Measurements from ENCODE around the gene AATF. TPM values are rescaled to one million over a fixed set of nuclear protein-coding genes. Genes with fewer than 3 reads are reported as not detected.
A peak's percentile ranks its signal among the peaks of the same experiment; 100 is the strongest.

Gene AATF
- total and polyA plus RNA-seq, 2 donors (not counting 1 experiment from before 2014, with no cell fraction given): 23.9 to 54.8 TPM

DNA sequence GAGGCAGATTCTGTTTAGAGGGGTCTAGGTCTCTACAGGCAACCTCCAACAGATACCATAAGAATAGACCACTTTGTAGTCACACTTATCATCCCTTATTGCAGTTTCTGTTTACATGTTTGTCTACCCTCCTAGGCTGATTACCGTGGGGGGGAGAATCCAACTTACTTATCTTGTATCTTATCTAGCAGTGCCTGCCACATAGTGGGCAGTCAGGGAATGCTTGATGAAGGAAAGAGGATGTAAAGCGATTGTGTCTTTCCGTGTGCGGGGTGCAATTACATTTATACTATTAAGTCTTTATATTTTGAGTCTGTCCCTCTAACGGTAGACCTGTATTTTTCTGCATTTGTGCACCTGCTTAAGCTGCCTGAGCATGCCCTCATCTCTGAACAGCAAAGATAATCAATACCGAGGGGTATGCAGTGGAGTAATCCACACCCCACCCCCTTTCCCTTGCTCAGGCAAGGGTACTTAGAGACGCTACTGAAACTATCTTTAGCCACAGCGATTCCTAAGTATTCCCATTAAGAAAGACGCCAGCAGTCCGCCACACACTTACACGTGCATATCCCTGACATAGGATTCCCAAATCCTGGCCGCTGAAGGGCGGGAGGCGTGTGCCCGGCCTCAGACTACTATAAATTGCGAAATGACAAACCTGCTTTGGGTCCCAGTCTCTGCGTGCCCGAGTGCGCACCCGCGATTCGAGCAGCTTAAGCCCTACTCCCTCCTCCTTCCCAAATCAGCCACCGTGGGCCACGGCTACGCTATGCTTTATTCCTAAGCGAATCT, 635 bp upstream of the AATF start:
- H3K4me3 Mint-ChIP-seq: peak overlapping the region; percentile 96
- no peak for DNase-seq
- ATAC-seq (ENCODE audit: low read depth): no peak
- H3K27ac Mint-ChIP-seq: peak overlapping the region; percentile 90
- peak overlapping the region; percentile 88 for H3K9ac ChIP-seq (ENCODE audit: low read length)
- intact Hi-C loops (cut with micrococcal nuclease): loop anchor here (1.0 to 10.0 kb wide), 10 partner anchors 19 to 1986 kb away; partner anchors contain the start of genes CCT6B, HNF1B, MRM1 and MYO19
- H4K20me1 ChIP-seq (ENCODE audit: control insufficient read depth, insufficient read depth, low read length, poor library complexity, severe bottlenecking): peaks cover 21% of the 10 kb centered on the region
- H3K36me3 ChIP-seq (replicated peaks in 1 of 2; ENCODE audit: control extremely low read depth in 1 of 2, control insufficient read depth in 1 of 2, extremely low read depth in 1 of 2, insufficient read depth in 2 of 2, low read length in 1 of 2): peaks cover 0 to 23% of the 10 kb centered on the region in 2 experiments
- H3K9me3 ChIP-seq (ENCODE audit: control extremely low read depth in 1 of 3, control insufficient read depth in 2 of 3, insufficient read depth in 1 of 3, low read length in 2 of 3): peaks cover 0 to 15% (median 4%) of the 10 kb centered on the region in 3 donors
- H3K4me3 ChIP-seq (ENCODE audit: control extremely low read depth in 1 of 5, extremely low read depth in 1 of 5, insufficient read depth in 1 of 5, low read depth in 2 of 5, low read length in 4 of 5): peak overlapping the region; percentile 68 to 96 (median 85)
- WGBS (ENCODE audit: insufficient coverage): 2% methylated on average over 18 of the region's 26 CpGs
- peak overlapping the region; percentile 77 to 86 for H3K27ac ChIP-seq (ENCODE audit: low read length in 2 of 2)
- H3K27me3 Mint-ChIP-seq: peaks cover 36% of the 10 kb centered on the region
- peaks cover 49% of the 10 kb centered on the region for H3K79me2 ChIP-seq (ENCODE audit: control insufficient read depth, insufficient read depth, low read length)
- TF ChIP-seq CTCF (IDR thresholded peaks at IDR 0.05): no peak
- TF ChIP-seq EZH2 (IDR thresholded peaks at IDR 0.05; ENCODE audit: borderline replicate concordance, insufficient read depth, low read depth, low read length, poor library complexity, severe bottlenecking): no peak
- H3K4me1 ChIP-seq (ENCODE audit: control insufficient read depth in 2 of 2, insufficient read depth in 2 of 2, low read length in 2 of 2): peaks cover 27 to 50% of the 10 kb centered on the region in 2 donors
- POLR2A ChIA-PET: interaction anchor here (0.6 to 1.0 kb wide), 3 partner anchors 9 to 98 kb away, joined by 3 to 4 read pairs (median 3); no protein-coding TSS in a partner anchor
- no peaks in the 10 kb centered on the region for H3K9me3 Mint-ChIP-seq (ENCODE audit: insufficient read depth)
- H3K4me1 Mint-ChIP-seq: peaks cover 49% of the 10 kb centered on the region
- CTCF ChIA-PET: interaction anchor here (1.3 kb wide), 1 partner anchor 1139 kb away, joined by 3 read pairs; the partner anchor contains the start of gene TAF15
- H3K27me3 ChIP-seq (replicated peaks in 1 of 4; ENCODE audit: control extremely low read depth in 1 of 4, control insufficient read depth in 3 of 4, insufficient read depth in 4 of 4, low read length in 3 of 4): peaks cover 0 to 47% (median 44%) of the 10 kb centered on the region in 4 experiments
- H3K4me2 ChIP-seq (replicated peaks; ENCODE audit: low read depth, low read length, poor library complexity, severe bottlenecking): peak overlapping the region; percentile 94
- H2AFZ ChIP-seq (ENCODE audit: insufficient read depth, low read depth, low read length, poor library complexity, severe bottlenecking): peak overlapping the region; percentile 98

Data from B cell (primary cell).